Stromal cell of bone marrow (primary cell): ENCODE results near the gene MACF1.
"Not testable (repeated sequence)": the region's sequence is repeated elsewhere in the genome, so short reads cannot be mapped to it uniquely, and the experiment has no call there.

Source experiments
- DNase-seq: peaks from one replicate; pipeline ENCODE4 v3.0.0-alpha.2; 2012; ENCODE audit warnings: low read depth

Gene MACF1

GRCh38 chr1:39515131-39516086, 310.9 kb downstream of the MACF1 start:
- not testable (repeated sequence) for DNase-seq

- not testable (repeated sequence) for DNase-seq
These were observed 312.3 kb downstream of the MACF1 start for GRCh38 chr1:39516841-39517240.

- not testable (repeated sequence) for DNase-seq
These were observed 313.4 kb downstream of the MACF1 start for GRCh38 chr1:39517936-39518335.

GRCh38 chr1:39519376-39519775, 314.9 kb downstream of the MACF1 start:
- DNase-seq = not testable (repeated sequence)

- DNase-seq = not testable (repeated sequence)
These were observed 317.7 kb downstream of the MACF1 start for GRCh38 chr1:39522221-39522620.

GRCh38 chr1:39522661-39523567, 318.4 kb downstream of the MACF1 start:
- DNase-seq = no peak

- no peak for DNase-seq
These were observed 319.7 kb downstream of the MACF1 start for GRCh38 chr1:39524171-39524570.

- DNase-seq = no peak
These were observed 320.3 kb downstream of the MACF1 start for GRCh38 chr1:39524591-39525365.

GRCh38 chr1:39525366-39526165, 321.1 kb downstream of the MACF1 start:
- no peak for DNase-seq

GRCh38 chr1:39526466-39527189, 322.1 kb downstream of the MACF1 start:
- DNase-seq = no peak

GRCh38 chr1:39527190-39527579, 322.7 kb downstream of the MACF1 start:
- DNase-seq = not testable (repeated sequence)

GRCh38 chr1:39528082-39528481, 323.6 kb downstream of the MACF1 start:
- DNase-seq = no peak

GRCh38 chr1:39529901-39530535, 325.5 kb downstream of the MACF1 start:
- DNase-seq = no peak

GRCh38 chr1:39531526-39531925, 327.0 kb downstream of the MACF1 start:
- DNase-seq = no peak

- DNase-seq = no peak
These were observed 328.9 kb downstream of the MACF1 start for GRCh38 chr1:39533442-39533841.
